Activated CD4-positive, alpha-beta T cell treated with anti-CD3 and anti-CD28 coated beads for 36 hours (primary cell): ENCODE measurements around the gene BTBD18. TPM values are rescaled to one million over a fixed set of nuclear protein-coding genes. Genes with fewer than 3 reads are reported as not detected.
"Not testable (repeated sequence)": the region's sequence is repeated elsewhere in the genome, so short reads cannot be mapped to it uniquely, and the experiment has no call there.

Experiments
- ATAC-seq: fragments of 200-7000 bp; cut with Tn5 transposase; one replicate; pipeline ENCODE4 v1.10.0; 2021; ENCODE audit warnings: mild to moderate bottlenecking, moderate library complexity
- CTCF ChIA-PET: fragments of 350-600 bp; sonication (Branson Sonifier 250); formaldehyde crosslinking; loops from one replicate; lab custom pipeline; 2021; ENCODE audit warnings: antibody characterized with exemption; lab: Charles Lee
- POLR2A ChIA-PET: fragments of 350-600 bp; sonication (Branson Sonifier 250); formaldehyde crosslinking; loops from one replicate; lab custom pipeline; 2021; ENCODE audit warnings: antibody characterized with exemption, inconsistent platforms; lab: Charles Lee
- DNase-seq: peaks from one replicate; pipeline ENCODE4 v3.0.0-alpha.2; 2020
- H3K27ac Mint-ChIP-seq: one replicate; pipeline ENCODE4 v1.8.0; 2021; ENCODE audit warnings: mixed read lengths
- H3K27me3 Mint-ChIP-seq: one replicate; pipeline ENCODE4 v1.8.0; 2021; ENCODE audit warnings: mixed read lengths
- H3K36me3 Mint-ChIP-seq: one replicate; pipeline ENCODE4 v1.8.0; 2021; ENCODE audit warnings: low read depth, mixed read lengths
- H3K4me1 Mint-ChIP-seq: one replicate; pipeline ENCODE4 v1.8.0; 2021; ENCODE audit warnings: mixed read lengths
- H3K4me3 Mint-ChIP-seq: one replicate; pipeline ENCODE4 v1.8.0; 2021; ENCODE audit warnings: mild to moderate bottlenecking, moderate library complexity, mixed read lengths
- H3K9me3 Mint-ChIP-seq: one replicate; pipeline ENCODE4 v1.8.0; 2021; ENCODE audit warnings: low read depth, mixed read lengths
- intact Hi-C, 2 experiments: fragments of 100-400 bp; cut with DNase I in 1 of 2; cut with micrococcal nuclease in 1 of 2; formaldehyde crosslinking; loops; one replicate each; pipeline versions ENCODE4 v1.14.2 to v1.15.1; 2022 to 2024; cut with DNase I, micrococcal nuclease
- total RNA-seq, 2 experiments: library from RNA; stranded (reverse); gene quantifications; one replicate each; pipeline ENCODE4 v1.2.3, GENCODE V29; 2021

BTBD18 gene
- total RNA-seq, 2 experiments from 2014 or later = not detected

DNA sequence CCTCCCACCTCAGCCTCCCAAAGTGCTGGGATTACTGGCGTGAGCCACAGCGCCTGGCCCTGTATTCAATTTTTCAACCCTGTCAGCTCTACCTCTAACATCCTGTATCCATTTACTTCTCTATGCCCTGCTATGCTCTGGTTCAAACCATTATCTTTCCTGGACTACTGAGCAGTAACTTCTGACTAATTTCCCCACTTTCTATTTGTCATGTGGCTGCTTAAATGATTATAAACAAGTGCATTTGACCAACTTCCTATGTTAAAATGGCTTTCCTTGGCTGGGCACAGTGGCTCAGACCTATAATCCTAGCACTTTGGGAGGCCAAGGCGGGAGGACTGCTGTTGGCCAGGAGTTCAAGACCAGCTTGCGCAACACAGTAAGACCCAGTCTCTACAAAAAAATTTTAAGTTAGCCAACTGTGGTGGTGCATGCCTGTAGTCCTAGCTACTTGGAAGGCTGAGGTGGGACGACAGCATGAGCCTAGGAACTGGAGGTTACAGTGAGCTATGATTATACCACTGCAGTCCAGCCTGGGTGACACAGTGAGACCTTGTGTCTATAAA is 41.7 kb downstream of the BTBD18 start:
- H3K9me3 Mint-ChIP-seq = no peaks in the 10 kb centered on the region
- ChIA-PET POLR2A (interaction anchor here (0.6 to 2.6 kb wide), 3 partner anchors 18 to 51 kb away, joined by 3 to 16 read pairs (median 7); partner anchors contain the start of gene SELENOH), CTCF (interaction anchor here (0.6 to 1.2 kb wide), 6 partner anchors 8 to 91 kb away, joined by 3 to 7 read pairs (median 3); no protein-coding TSS in a partner anchor)
- peak overlapping the region; percentile 42 for H3K27ac Mint-ChIP-seq
- H3K4me3 Mint-ChIP-seq = no peak overlapping the region
- DNase-seq (no peak), ATAC-seq (no peak)
- H3K36me3 Mint-ChIP-seq = peaks cover 12% of the 10 kb centered on the region
- intact Hi-C loops = loop anchor here in 1 of 2 experiments (5.0 kb wide), 2 partner anchors 143 to 283 kb away; partner anchors contain the start of genes SLC43A3 and UBE2L6
- no peaks in the 10 kb centered on the region for H3K27me3 Mint-ChIP-seq
- peaks cover 48% of the 10 kb centered on the region for H3K4me1 Mint-ChIP-seq

DNA sequence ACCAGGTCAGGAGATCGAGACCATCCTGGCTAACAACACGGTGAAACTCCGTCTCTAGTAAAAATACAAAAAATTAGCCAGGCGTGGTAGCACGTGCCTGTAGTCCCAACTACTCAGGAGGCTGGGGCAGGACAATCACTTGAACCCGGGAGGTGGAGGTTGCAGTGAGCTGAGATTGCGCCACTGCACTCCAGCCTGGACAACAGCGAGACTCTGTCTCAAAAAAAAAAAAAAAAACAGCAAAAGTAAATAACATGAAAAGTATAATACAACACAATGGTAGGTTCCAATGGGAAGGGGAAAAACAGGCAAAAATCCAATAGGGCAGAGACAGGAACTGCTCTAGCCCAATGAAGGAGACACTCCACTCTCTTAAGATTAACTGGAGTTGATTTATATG is 46.2 kb downstream of the BTBD18 start:
- DNase-seq, H3K4me3 Mint-ChIP-seq, H3K27me3 Mint-ChIP-seq, ATAC-seq, H3K27ac Mint-ChIP-seq, CTCF ChIA-PET, H3K9me3 Mint-ChIP-seq, intact Hi-C loops: not testable (repeated sequence)
- POLR2A ChIA-PET = interaction anchor here (0.7 kb wide), 1 partner anchor 95 kb away, joined by 3 read pairs; no protein-coding TSS in a partner anchor
- Mint-ChIP-seq H3K4me1 (peaks cover 17% of the 10 kb centered on the region), H3K36me3 (peaks cover 18% of the 10 kb centered on the region)

GRCh38 chr11:57704932-57705331 is 46.7 kb downstream of the BTBD18 start:
- H3K4me3 Mint-ChIP-seq = no peak overlapping the region
- POLR2A ChIA-PET = interaction anchor here (0.7 kb wide), 1 partner anchor 95 kb away, joined by 3 read pairs; no protein-coding TSS in a partner anchor

GRCh38 chr11:57703341-57703740 is 48.3 kb downstream of the BTBD18 start:
- Mint-ChIP-seq H3K4me1 (peaks cover 4% of the 10 kb centered on the region), H3K36me3 (peaks cover 34% of the 10 kb centered on the region), H3K9me3 (no peaks in the 10 kb centered on the region), H3K4me3 (no peak overlapping the region), H3K27ac (peak overlapping the region; percentile 37), H3K27me3 (no peaks in the 10 kb centered on the region)
- no peak for ATAC-seq
- intact Hi-C loops = no loop called here
- ChIA-PET POLR2A (interaction anchor here (0.7 kb wide), 1 partner anchor 19 kb away, joined by 3 read pairs; no protein-coding TSS in a partner anchor), CTCF (interaction anchor here (0.6 to 2.1 kb wide), 7 partner anchors 10 to 733 kb away, joined by 3 to 11 read pairs (median 3); no protein-coding TSS in a partner anchor)
- no peak for DNase-seq

More at GRCh38 chr11:57704932-57705331, 46.7 kb downstream of the BTBD18 start:
- H3K36me3 Mint-ChIP-seq = peaks cover 21% of the 10 kb centered on the region
- H3K27ac Mint-ChIP-seq = no peak overlapping the region
- intact Hi-C loops = no loop called here
- H3K4me1 Mint-ChIP-seq = peaks cover 12% of the 10 kb centered on the region
- CTCF ChIA-PET = no interaction called here
- ATAC-seq (no peak), DNase-seq (no peak)
- H3K27me3 Mint-ChIP-seq = no peaks in the 10 kb centered on the region
- no peaks in the 10 kb centered on the region for H3K9me3 Mint-ChIP-seq

DNA sequence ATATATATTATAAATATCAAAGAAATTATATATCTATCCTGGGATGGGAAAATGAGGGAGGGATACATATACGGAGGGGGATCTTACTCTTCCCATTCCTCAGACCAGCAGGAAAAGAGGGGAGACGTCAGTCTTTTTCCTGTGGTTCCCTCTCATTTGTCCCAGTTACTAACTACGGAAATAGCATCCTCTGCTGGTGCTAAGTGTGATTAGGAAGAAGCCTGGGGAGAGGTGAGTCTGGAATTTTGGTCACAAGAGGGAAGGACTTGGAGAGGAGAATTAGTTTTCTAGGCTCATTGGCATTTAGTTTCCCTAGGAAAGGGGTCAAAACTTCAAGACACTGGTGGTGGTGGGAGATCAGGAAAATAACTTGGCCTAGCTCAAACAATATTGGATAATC is 51.2 kb downstream of the BTBD18 start:
- Mint-ChIP-seq H3K27me3 (no peaks in the 10 kb centered on the region), H3K27ac (no peak overlapping the region), H3K4me1 (no peaks in the 10 kb centered on the region), H3K9me3 (no peaks in the 10 kb centered on the region), H3K4me3 (no peak overlapping the region), H3K36me3 (peaks cover 43% of the 10 kb centered on the region)
- ChIA-PET POLR2A (no interaction called here), CTCF (no interaction called here)
- intact Hi-C loops = no loop called here
- ATAC-seq = no peak
- DNase-seq = no peak

- H3K27ac Mint-ChIP-seq = no peak overlapping the region
- no peaks in the 10 kb centered on the region for H3K4me1 Mint-ChIP-seq
- ATAC-seq (no peak), DNase-seq (no peak)
- POLR2A ChIA-PET = no interaction called here
- no peaks in the 10 kb centered on the region for H3K27me3 Mint-ChIP-seq
- no peaks in the 10 kb centered on the region for H3K9me3 Mint-ChIP-seq
- CTCF ChIA-PET = interaction anchor here (1.3 kb wide), 1 partner anchor 24 kb away, joined by 3 read pairs; no protein-coding TSS in a partner anchor
- peaks cover 46% of the 10 kb centered on the region for H3K36me3 Mint-ChIP-seq
- no peak overlapping the region for H3K4me3 Mint-ChIP-seq
- intact Hi-C loops = no loop called here
Measured at GRCh38 chr11:57699813-57700212, 51.8 kb downstream of the BTBD18 start.

GRCh38 chr11:57698843-57699365 is 52.7 kb downstream of the BTBD18 start:
- no peak overlapping the region for H3K4me3 Mint-ChIP-seq
- CTCF ChIA-PET = interaction anchor here (1.3 to 1.9 kb wide), 4 partner anchors 9 to 127 kb away, joined by 3 to 5 read pairs (median 3); no protein-coding TSS in a partner anchor
- H3K27me3 Mint-ChIP-seq = no peaks in the 10 kb centered on the region
- intact Hi-C loops = no loop called here
- H3K9me3 Mint-ChIP-seq = no peaks in the 10 kb centered on the region
- no peak overlapping the region for H3K27ac Mint-ChIP-seq
- no peak for ATAC-seq
- no peaks in the 10 kb centered on the region for H3K4me1 Mint-ChIP-seq
- POLR2A ChIA-PET = no interaction called here
- no peak for DNase-seq
- H3K36me3 Mint-ChIP-seq = peaks cover 48% of the 10 kb centered on the region

Other genes with a start within 250 kb of the BTBD18 start
- 10 to 100 TPM; 27.6 to 28.7 TPM for gene SLC43A1, start 236.1 kb downstream of the BTBD18 start, total RNA-seq
- 100 to 1,000 TPM; 124 to 158 TPM for gene TIMM10, start 221.1 kb downstream of the BTBD18 start, total RNA-seq
- gene SMTNL1, start 214.2 kb downstream of the BTBD18 start, total RNA-seq = not detected
- 100 to 1,000 TPM; 179 to 252 TPM for gene UBE2L6, start 184.1 kb downstream of the BTBD18 start, total RNA-seq
- gene SERPING1, start 154.1 kb downstream of the BTBD18 start, total RNA-seq = under 1 TPM; 0.51 to 0.87 TPM
- under 1 TPM; 0.43 to 0.47 TPM for gene YPEL4, start 101.9 kb downstream of the BTBD18 start, total RNA-seq
- 10 to 100 TPM; 11.9 to 15.9 TPM for gene CLP1, start 94.1 kb downstream of the BTBD18 start, total RNA-seq
- 10 to 100 TPM; 46.2 to 60.0 TPM for gene ZDHHC5, start 83.7 kb downstream of the BTBD18 start, total RNA-seq
- 10 to 100 TPM in 1 of 2 experiments, 1 to 10 TPM in 1; 8.6 to 10.6 TPM for gene MED19, start 39.6 kb downstream of the BTBD18 start, total RNA-seq
- 10 to 100 TPM; 59.8 to 72.5 TPM for gene TMX2, start 39.2 kb downstream of the BTBD18 start, total RNA-seq
- 100 to 1,000 TPM; 117 to 244 TPM for gene SELENOH, start 10.3 kb downstream of the BTBD18 start, total RNA-seq
- 1 to 10 TPM; 6.7 to 7.4 TPM for gene CTNND1, start 10.0 kb upstream of the BTBD18 start, total RNA-seq